AG09319 (cell line): ENCODE measurements around the gene ZMIZ1.

ENCODE experiments used
- DNase-seq: peaks from one replicate; pipeline ENCODE4 v3.0.0-alpha.2; 2010; ENCODE audit warnings: low read depth; ENCODE audit errors: extremely low read depth
- TF ChIP-seq, protein P1 (sequence below): IDR thresholded peaks from 2 replicates; pipeline ENCODE4 v1.5.1; 2011; ENCODE audit warnings: low read depth, mild to moderate bottlenecking, inconsistent platforms, low read length, moderate library complexity

The ZMIZ1 gene

GRCh38 chr10:79168210-79168609 lies 99.4 kb downstream of the ZMIZ1 start:
- DNase-seq = no peak
- TF ChIP-seq, protein P1, sequence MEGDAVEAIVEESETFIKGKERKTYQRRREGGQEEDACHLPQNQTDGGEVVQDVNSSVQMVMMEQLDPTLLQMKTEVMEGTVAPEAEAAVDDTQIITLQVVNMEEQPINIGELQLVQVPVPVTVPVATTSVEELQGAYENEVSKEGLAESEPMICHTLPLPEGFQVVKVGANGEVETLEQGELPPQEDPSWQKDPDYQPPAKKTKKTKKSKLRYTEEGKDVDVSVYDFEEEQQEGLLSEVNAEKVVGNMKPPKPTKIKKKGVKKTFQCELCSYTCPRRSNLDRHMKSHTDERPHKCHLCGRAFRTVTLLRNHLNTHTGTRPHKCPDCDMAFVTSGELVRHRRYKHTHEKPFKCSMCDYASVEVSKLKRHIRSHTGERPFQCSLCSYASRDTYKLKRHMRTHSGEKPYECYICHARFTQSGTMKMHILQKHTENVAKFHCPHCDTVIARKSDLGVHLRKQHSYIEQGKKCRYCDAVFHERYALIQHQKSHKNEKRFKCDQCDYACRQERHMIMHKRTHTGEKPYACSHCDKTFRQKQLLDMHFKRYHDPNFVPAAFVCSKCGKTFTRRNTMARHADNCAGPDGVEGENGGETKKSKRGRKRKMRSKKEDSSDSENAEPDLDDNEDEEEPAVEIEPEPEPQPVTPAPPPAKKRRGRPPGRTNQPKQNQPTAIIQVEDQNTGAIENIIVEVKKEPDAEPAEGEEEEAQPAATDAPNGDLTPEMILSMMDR = no peak

- TF ChIP-seq, protein P1 = no peak
- no peak for DNase-seq
These were observed 101.5 kb downstream of the ZMIZ1 start for GRCh38 chr10:79170226-79170752.

- DNase-seq = no peak
- TF ChIP-seq, protein P1 = no peak
These were observed 102.2 kb downstream of the ZMIZ1 start for GRCh38 chr10:79170993-79171392.

DNA sequence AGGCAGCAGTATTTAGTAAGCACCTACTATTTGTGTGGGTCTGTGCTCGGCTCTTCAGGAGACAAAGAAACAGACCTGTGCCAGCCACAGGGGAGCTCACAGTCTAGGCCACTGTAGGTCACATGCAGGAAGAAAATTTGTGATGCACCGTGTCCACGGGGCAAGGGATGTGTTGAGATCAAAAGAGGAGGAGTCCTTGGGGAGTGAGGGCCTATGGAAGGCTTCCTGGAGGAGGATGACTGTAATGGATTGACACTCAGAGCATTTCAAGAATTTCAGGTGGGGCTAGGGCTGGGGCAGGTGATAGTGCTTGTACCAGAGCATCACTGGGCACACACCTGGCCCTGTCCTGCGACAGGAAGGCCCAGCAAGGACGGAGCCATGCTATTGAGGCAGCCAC lies 102.7 kb downstream of the ZMIZ1 start:
- no peak for DNase-seq
- TF ChIP-seq, protein P1 = no peak

DNA sequence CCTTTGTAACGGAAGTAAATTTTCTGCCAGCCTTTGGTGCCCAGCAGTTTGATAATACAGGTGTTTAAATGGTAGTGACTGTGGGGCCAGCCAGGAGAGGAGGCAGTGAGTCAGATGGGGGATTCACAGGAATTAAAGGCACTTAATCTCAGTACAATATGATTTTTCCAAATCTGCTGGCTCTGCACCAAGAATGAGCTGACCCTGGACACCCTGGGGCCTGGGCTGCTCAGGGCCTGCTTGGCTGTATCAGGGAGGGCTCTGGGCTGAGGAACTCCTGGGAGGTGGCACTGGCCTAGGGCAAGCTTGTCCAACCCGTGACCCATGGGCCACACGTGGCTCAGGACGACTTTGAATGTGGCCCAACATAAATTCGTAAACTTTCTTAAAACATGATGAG lies 104.1 kb downstream of the ZMIZ1 start:
- no peak for DNase-seq
- TF ChIP-seq, protein P1 = no peak

- TF ChIP-seq, protein P1 = no peak
- no peak for DNase-seq
These were observed 105.0 kb downstream of the ZMIZ1 start for GRCh38 chr10:79173582-79174262.

DNA sequence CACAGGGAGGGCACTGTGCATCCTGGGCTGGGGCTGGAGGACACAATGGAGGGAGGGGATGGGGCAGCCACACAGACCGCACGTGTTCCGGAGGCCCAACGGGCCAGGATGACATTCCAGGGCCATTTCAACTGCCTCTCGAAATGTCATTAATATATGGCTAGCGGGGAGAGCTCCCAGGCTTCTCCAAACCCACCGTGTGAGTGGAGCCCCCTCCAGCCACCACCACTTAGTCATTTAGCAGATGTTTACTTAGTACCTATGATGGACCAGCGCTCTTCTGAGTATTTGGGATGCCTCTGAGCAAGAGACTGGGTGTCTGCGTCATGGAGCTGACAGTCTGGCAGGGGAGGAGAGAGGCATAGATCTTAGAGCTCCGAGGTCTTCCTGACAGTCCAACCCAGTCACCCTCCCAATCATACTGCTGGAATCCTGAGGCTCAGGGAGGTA lies 107.3 kb downstream of the ZMIZ1 start:
- no peak for DNase-seq
- TF ChIP-seq, protein P1 = no peak
